HG03520 (cell line): Measurements from ENCODE around the gene GPI.

Experiments
- ATAC-seq: cut with Tn5 transposase; IDR thresholded peaks from one replicate; pipeline ENCODE4 v1.9.1; 2021; ENCODE audit warnings: mild to moderate bottlenecking, moderate library complexity; ENCODE audit not compliant: unreplicated experiment

GPI gene

GRCh38 chr19:34402074-34402600 lies 37.1 kb downstream of the GPI start:
- no peak for ATAC-seq

GRCh38 chr19:34403784-34404108 lies 38.8 kb downstream of the GPI start:
- ATAC-seq = no peak

GRCh38 chr19:34404109-34404909 lies 39.3 kb downstream of the GPI start, which contains the start of gene PDCD2L:
Gene PDCD2L, plus strand, starts transcription at chr19:34404399. Its CDS starts 32 bp downstream, at chr19:34404431.
- peak; percentile 78 for ATAC-seq

GRCh38 chr19:34405892-34406660 lies 41.1 kb downstream of the GPI start:
- ATAC-seq = no peak

- no peak for ATAC-seq
Observed at GRCh38 chr19:34408411-34408810, 43.4 kb downstream of the GPI start.

- no peak for ATAC-seq
Observed at GRCh38 chr19:34409189-34410164, 44.5 kb downstream of the GPI start.

GRCh38 chr19:34411216-34411615 lies 46.2 kb downstream of the GPI start:
- ATAC-seq = no peak

GRCh38 chr19:34416021-34416545 lies 51.1 kb downstream of the GPI start:
- no peak for ATAC-seq

- no peak for ATAC-seq
Observed at GRCh38 chr19:34418300-34418699, 53.3 kb downstream of the GPI start.

GRCh38 chr19:34426096-34426661 lies 61.2 kb downstream of the GPI start:
- no peak for ATAC-seq

- no peak for ATAC-seq
Observed at GRCh38 chr19:34428549-34429285, 63.7 kb downstream of the GPI start.

GRCh38 chr19:34429553-34429952 lies 64.6 kb downstream of the GPI start:
- no peak for ATAC-seq

- ATAC-seq = peak; percentile 42
Observed at GRCh38 chr19:34430738-34431625, 66.0 kb downstream of the GPI start.

- ATAC-seq = no peak
Observed at GRCh38 chr19:34431681-34432402, 66.8 kb downstream of the GPI start.

- ATAC-seq = no peak
Observed at GRCh38 chr19:34432797-34433196, 67.8 kb downstream of the GPI start.

- no peak for ATAC-seq
Observed at GRCh38 chr19:34436716-34437115, 71.7 kb downstream of the GPI start.

- no peak for ATAC-seq
Observed at GRCh38 chr19:34448191-34448590, 83.2 kb downstream of the GPI start.
